Measurements from ENCODE around the gene AIMP1.
"Not testable (repeated sequence)": the region's sequence is repeated elsewhere in the genome, so short reads cannot be mapped to it uniquely, and the experiment has no call there.

The AIMP1 gene

DNA sequence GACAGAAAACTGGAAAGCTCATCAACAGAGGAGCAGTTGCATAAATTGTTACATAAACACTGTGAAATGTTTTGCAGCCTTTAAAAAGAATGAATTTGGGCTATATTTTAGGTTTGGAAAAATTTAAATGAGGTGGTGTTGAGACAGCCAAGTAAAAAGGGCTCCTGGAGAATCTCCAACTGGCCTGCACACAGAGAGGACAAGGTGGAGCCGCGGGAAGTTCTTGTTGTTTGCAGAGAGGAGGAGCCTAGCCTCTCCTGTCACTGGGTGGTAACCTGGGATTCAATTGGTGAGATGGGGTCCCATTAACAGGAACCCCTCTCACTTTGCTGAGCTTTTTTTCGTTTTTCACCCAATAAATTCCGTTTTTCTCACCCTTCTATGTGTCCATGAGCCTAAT, 38.8 kb downstream of the AIMP1 start:
- DNase-seq, result no peak

GRCh38 chr4:106358899-106359298, 42.5 kb downstream of the AIMP1 start:
- DNase-seq, result no peak

- DNase-seq, result no peak
Measured at GRCh38 chr4:106362086-106362825, 45.9 kb downstream of the AIMP1 start.

GRCh38 chr4:106364282-106364681, 47.9 kb downstream of the AIMP1 start:
- no peak for DNase-seq

GRCh38 chr4:106365613-106366012, 49.3 kb downstream of the AIMP1 start:
- no peak for DNase-seq

DNA sequence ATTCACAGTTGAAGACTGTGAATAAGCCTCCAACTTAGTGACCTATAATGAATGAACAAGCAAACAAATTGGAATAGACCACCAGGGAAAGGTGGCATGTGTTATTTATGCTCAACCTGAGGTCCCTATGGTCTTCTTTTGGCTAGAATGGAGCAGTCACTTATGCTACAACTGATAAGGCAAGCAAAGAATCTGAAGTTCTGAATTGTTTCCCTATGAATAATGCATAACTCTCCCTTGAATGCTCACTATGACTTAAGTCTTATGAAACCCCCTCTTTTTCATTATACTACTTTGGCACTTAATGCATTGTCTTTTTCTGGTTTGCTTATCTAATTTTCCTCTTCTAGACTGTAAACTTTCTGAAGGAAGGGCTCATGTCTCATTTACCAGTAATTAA, 49.7 kb downstream of the AIMP1 start:
- no peak for DNase-seq

DNA sequence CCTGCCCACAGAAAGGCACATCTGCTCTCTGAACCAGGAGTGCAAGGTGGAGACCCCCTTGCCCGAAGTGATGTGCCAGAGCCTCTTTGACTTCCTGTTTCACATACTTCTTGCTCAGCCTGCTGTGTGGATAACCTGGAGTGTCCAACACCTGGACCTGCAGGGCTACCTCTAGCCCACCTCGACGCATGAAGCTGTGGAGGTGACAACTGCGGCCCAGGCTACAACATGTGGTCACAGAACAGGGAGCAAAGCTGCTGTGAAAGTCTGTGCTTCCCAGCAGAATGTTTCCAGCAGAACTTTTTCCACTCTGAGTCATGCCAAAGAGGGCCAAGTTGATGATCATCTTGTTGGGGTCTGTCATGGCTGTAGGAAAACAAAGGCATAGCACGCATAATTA, 50.7 kb downstream of the AIMP1 start:
- no peak for DNase-seq

DNA sequence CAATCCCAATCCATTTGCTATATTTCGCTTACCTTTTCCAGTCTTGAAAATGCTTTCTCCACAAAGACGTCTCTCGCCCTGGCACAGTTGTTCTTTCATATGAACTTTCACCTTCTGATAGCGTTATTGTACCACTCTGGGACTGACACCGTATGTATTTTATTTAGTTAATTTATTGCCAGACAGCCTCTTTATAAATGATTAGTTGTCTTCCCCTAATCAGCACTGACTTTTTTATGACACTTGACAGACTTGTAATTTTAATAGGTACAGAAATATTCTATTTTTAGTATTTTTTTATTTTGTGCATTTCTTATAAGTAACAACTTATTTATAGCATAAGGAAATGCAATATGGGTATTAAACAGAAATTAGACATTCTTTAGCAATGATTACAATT, 52.3 kb downstream of the AIMP1 start, which contains the start of gene GIMD1:
Gene GIMD1 (minus strand): TSS at position 101 of the 400 bp plus-strand sequence. CDS start 1,343 bp downstream, outside the sequence.
- no peak for DNase-seq

GRCh38 chr4:106369456-106370060, 53.2 kb downstream of the AIMP1 start:
- DNase-seq, result no peak

DNA sequence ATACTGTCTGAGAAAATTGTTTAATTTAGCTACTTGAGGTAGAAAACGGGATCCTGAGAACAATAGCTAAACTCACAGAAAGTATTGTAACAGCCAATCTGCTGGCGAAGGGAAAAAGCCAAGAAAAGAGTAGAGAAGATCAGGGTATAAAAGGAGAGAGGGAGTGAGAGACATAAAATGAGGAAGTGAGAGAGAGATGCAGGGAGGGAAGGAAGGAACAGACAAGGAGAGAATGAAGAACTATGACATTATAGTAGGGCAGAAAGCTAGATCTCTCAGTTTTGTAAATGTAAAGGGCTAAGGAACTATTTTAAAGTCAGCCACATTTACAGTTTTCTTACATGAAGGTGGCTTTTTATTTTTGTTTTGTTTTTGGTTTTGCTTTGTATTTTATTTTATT, 53.9 kb downstream of the AIMP1 start:
- no peak for DNase-seq

GRCh38 chr4:106371161-106371560, 54.8 kb downstream of the AIMP1 start:
- no peak for DNase-seq

DNA sequence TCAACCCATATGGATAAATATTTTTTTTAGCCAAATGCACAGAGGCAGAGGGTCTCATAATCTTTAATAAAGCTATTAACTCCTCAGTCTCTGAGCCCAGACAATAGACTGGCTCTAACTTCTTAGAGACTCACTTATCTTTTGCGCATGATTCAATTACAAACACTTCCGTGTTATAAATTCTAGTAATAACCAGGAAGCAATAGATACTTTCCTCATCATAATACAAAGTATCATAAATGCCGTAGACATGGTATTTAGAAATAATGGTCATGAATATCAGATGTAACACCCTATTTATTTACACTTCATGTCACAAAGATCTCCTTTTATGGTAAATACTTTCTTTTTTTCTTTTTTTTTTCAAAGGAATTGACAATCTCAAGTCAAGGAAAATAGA, 56.7 kb downstream of the AIMP1 start:
- no peak for DNase-seq

- DNase-seq, result no peak
Measured at GRCh38 chr4:106380179-106380578, 63.8 kb downstream of the AIMP1 start.

GRCh38 chr4:106384878-106385277, 68.5 kb downstream of the AIMP1 start:
- DNase-seq, result no peak

- DNase-seq, result no peak
Measured at GRCh38 chr4:106385853-106386393, 69.6 kb downstream of the AIMP1 start.

- no peak for DNase-seq
Measured at GRCh38 chr4:106395582-106395981, 79.2 kb downstream of the AIMP1 start.

DNA sequence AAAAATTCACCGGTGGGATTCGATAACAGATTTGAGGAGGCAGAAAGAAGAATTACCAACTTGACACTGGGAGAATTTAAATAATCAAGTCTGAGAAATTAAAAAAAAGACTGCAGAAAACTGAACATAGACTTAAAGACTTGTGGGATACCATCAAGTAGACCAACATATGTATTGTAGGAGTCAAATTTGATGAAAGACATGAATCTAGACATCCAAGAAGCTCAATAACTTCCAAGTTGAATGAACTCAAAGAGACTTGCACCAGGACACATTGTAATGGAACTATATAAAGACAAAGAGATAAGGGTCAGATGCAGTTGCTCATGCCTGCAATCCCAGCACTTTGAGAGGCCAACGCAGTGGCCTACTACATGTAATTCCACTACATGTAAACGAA, 82.5 kb downstream of the AIMP1 start:
- DNase-seq, result not testable (repeated sequence)

All from activated CD4-positive, alpha-beta T cell treated with anti-CD3 and anti-CD28 coated beads for 4 hours (primary cell).